GM19324 (cell line): ENCODE data around the gene MXD1.
"Not testable (repeated sequence)": the region's sequence is repeated elsewhere in the genome, so short reads cannot be mapped to it uniquely, and the experiment has no call there.

Experiments used
- ATAC-seq: cut with Tn5 transposase; IDR thresholded peaks from one replicate; pipeline ENCODE4 v1.9.1; 2021; ENCODE audit warnings: mild to moderate bottlenecking, moderate library complexity; ENCODE audit not compliant: unreplicated experiment, low FRiP score

Gene MXD1

GRCh38 chr2:69914950-69915945 lies at the start of gene MXD1:
TSS of gene MXD1 (plus strand) at chr2:69915109. CDS start at chr2:69915331, 222 bp downstream.
- ATAC-seq = peak; percentile 5

- no peak for ATAC-seq
Observed at GRCh38 chr2:69888451-69888850, 26.5 kb upstream of the MXD1 start.

- ATAC-seq = no peak
Observed at GRCh38 chr2:69889302-69889701, 25.6 kb upstream of the MXD1 start.

GRCh38 chr2:69890881-69891280 lies 24.0 kb upstream of the MXD1 start:
- no peak for ATAC-seq

DNA sequence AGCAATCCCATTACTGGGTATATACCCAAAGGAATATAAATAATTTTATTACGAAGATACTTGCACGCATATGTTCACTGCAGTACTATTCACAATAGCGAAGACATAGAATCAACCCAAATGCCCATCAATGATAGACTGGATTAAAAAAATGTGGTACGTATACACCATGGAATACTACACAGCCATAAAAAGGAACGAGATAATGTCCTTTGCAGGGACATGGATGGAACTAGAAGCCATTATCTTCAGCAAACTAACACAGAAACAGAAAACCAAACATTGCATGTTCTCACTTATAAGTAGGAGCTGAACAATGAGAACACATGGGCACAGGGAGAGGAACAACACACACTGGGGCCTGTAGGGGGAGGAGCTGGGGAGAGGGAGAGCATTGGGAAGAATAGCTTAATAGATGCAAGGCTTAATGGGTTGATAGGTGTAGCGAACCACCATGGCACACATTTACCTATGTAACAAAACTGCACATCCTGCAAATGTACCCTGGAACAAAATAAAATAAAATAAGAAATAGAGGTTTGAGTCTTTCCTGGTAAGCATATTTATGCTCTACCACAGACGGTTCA lies 22.0 kb upstream of the MXD1 start:
- not testable (repeated sequence) for ATAC-seq

DNA sequence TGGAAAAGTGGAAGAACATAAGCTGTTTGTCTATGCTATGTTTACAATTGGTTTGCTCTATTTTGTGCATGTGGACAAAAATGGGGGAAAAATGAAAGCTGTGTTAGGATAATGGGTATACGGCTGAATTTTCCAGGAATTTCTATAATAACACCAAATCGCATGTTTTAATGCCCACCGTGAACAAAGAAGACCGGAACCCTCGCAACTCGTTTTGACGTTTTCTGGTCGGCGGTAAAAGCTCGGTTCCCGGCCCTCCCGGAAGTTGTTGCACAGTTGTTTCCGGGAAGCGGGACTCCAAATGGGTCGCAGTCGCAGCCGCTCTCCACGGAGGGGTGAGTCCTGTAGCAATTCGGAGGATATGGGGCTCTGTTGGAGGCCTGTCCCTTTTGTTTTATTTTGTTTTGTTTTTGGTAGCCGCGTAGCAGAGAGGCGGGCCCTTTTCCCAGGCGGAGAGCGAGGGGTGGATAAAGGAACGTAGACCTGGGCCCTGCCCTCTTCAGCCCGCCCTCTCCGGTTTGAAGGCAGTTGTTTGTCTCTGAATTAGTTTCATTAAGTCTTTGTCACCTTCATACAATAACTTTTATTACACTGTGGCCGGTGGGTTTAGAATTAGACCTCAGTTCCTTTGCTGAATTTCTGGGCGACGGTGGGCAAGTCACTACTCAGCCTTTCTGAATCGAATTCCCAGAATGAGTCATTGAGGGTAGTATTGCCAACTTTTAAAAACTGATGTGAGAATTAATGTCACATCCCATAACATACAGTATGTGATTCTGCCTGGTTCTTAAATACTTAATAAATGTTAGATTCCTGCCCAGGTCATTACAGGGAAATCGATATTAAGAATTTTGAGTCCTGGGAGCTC lies 21.0 kb upstream of the MXD1 start, which contains the start of gene SNRNP27:
Gene SNRNP27, plus strand, starts transcription at position 273 of the 868 bp plus-strand sequence. Its CDS starts 29 bp downstream, at position 302.
- no peak for ATAC-seq

GRCh38 chr2:69894737-69895136 lies 20.2 kb upstream of the MXD1 start:
- not testable (repeated sequence) for ATAC-seq

DNA sequence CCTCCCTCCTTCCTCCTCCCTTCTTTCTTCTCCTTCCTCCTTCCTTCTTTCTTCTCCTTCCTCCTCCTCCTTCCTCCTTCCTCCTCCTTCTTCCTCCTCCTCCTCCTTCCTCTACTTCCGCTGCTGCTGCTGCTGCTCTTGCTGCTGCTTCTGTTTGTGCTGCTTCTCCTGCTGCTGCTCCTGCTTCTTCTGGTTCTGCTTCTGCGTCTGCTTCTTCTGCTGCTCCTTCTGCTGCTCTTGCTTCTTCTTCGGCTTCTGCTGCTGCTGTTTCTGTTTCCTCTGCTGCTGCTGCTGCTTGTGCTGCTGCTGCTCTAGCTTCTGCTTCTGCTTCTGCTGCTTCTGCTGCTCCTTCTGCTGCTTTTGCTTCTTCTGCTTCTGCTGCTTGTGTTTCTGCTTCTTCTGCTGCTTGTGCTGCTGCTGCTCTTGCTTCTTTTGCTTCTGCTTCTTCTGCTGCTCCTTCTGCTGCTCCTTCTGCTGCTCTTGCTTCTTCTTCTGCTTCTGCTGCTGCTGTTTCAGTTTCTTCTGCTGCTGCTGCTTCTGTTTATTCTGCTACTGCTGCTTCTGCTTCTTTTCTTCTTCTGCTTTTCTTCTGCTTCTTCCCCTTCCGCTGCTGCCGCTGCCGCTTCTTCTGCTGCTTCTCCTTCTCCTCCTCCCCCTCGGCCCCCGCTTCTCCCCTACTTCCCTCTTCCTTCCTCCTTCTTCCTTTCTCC lies 12.5 kb upstream of the MXD1 start:
- ATAC-seq = no peak

DNA sequence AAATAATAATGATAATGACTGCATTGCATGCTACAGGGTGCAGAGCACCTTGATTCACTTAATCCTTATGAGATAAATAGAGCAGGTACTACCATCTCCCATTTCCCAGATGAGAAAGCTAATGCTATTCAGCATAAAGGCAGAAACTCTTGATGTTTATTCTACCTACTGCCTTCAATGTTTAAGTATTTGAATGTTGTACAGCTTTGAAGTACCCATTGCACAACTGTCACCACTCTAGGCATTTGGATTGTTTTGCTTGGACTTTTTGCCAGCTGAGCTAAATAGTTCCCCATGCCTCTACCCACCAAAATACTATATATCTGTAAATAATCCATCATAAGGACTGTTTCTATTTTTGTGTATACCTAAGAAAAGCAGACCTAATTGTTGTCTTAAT lies 7.7 kb upstream of the MXD1 start:
- ATAC-seq = no peak

DNA sequence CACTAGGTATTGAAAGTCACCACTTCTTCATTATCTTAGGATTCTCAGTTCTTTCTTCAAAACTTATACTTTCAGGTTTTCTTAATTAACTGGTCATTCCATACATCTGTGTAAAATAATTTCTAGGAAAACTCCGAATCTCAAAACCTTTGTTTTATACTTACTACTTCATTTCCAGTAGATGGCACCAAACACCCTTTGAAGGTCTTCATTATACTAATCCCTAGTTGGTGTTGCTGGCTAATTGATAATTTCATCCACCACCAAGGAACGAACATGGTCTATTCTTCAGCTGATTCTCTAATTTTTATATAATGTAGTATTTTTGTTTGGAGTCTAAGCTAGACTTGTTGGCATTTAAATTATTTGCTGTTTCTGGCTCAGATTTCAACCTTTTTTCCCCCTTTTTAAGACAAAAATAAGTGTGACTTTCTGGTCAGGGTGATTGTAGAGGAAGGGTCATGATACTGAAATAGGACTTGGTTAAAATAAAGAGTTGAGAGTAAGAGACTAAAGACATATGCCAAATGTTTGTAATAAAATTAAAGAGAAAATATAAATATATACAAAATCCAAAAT lies 2.8 kb upstream of the MXD1 start:
- no peak for ATAC-seq

GRCh38 chr2:69914164-69914949 lies 552 bp upstream of the MXD1 start:
- ATAC-seq = peak; percentile 88

- no peak for ATAC-seq
Observed at GRCh38 chr2:69916106-69916505, 1.2 kb downstream of the MXD1 start.

DNA sequence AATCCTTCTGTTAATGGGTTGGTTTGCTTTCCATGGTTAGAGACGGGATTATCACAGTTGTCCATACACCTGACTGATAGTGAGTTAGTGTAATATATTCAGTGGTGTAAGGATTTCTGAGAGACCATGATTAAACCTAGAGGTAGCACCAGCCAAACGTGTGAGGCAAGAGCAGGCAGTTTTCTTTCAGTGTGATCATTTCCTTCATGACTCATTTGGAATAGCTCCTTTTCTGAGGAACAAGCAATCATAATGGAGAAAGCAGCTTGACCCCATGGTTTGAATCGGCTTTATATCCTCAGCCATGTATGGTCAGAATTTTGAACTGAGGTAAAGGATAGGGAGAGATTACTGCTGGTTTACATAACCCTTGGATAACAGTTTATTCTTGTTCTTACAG lies 2.9 kb downstream of the MXD1 start:
- no peak for ATAC-seq

- no peak for ATAC-seq
Observed at GRCh38 chr2:69918401-69918800, 3.5 kb downstream of the MXD1 start.

DNA sequence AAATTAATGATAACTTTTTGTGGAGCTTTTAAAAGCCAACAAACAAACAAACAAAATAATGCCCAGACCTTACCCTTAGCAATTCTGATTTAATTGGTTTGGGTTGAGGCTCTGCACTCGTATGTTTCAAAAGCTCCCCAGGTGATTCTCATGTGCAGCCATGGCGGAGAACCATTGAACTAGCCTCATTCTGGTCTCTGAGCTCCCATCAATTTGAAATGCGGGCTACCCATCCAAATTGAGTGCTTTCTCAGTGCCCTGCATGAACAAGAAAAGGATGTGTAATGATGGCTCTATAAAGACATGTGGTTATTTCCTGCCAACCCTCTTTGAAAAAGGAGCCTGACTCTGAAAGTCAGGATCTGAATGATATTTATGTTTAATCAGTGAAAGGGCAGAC lies 8.2 kb downstream of the MXD1 start:
- ATAC-seq = no peak

- ATAC-seq = no peak
Observed at GRCh38 chr2:69926849-69927515, 12.1 kb downstream of the MXD1 start.

DNA sequence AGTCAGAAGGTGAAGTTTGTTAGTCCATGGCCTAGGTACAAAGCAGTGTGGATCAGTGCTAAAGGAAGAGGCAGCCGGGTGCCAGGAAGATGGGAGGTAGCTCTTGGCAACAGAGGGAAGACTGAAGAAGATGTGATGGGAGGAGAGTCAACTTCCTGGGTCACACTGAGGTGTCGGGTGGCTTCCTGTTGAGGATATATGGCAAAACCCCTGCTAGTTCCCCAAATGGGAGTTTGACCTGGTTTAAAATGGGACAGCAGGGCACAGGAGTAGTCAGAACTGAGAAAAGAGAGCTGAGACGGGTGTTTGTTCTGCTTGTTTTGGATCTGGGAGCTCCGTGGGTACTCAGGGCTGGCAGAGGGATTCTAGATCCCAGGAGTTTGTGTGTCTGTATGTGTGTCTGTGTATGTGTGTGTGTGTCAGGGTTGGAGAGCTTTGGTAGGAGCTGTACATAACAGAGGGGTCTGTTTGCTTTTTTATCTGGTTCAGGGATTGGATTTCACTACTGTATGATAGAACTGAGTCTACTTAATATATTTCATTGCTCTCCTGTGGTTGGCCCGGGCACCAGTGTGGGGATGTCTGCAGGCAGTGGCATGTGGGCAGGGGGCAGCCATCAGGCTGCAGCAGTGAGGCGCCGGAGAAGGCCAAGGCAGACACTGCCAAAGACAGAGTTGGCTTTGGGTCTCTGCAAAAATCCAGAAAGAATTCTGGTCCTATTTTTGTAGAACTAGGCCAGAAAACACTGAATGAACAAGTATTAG lies 17.1 kb downstream of the MXD1 start:
- no peak for ATAC-seq

DNA sequence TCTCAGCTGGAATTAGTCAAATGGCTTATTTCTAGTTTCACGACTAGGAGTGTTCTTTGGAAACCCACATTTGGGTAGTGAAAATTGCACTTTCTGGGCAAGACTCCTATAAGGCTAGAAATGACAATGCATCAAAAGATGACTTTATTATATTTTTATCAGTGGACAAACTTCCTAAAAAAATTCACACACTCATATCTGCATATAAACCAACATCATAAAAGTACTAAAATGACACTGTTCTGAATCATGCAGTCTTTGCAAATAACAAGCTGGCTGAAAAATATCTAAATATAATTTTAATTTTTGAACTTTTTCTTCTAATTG lies 17.6 kb downstream of the MXD1 start:
- ATAC-seq = no peak
